ENCODE results near the gene ITIH2. TPM values are rescaled to one million over a fixed set of nuclear protein-coding genes. Genes with fewer than 3 reads are reported as not detected.
A peak's percentile ranks its signal among the peaks of the same experiment; 100 is the strongest.
"Not testable (repeated sequence)": the region's sequence is repeated elsewhere in the genome, so short reads cannot be mapped to it uniquely, and the experiment has no call there.

Gene ITIH2
- total RNA-seq, 1 experiment from 2014 or later = not detected

GRCh38 chr10:7697426-7697825, 5.7 kb upstream of the ITIH2 start:
- DNase-seq (ENCODE audit: low spot score) = no peak

GRCh38 chr10:7700577-7701125, 2.5 kb upstream of the ITIH2 start:
- peak; percentile 26 for DNase-seq (ENCODE audit: low spot score)

DNA sequence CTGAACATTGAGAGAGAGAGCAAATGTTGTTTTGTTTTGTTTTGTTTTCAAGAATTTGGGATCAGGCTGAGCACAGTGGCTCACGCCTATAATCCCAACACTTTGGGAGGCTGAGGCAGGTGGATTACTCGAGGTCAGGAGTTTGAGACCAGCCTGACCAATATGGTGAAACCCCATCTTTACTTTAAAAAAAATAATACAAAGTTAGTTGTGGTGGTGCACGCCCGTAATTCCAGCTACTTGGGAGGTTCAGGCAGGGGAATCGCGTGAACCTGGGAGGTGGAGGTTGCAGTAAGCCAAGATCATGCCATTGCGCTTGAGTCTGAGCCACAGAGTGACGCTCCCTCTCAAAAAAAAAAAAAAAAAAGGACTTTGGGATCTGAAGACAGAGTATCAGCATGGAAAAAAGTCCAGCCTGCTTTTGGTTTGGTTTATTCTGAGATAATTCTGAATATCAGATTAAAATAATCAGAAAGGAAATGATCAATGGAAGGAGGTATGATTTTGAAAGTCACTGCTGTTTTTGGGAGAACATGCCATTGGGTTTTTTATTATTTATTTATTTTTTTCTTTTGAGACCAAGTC, 1.9 kb upstream of the ITIH2 start:
- no peak for DNase-seq (ENCODE audit: low spot score)

DNA sequence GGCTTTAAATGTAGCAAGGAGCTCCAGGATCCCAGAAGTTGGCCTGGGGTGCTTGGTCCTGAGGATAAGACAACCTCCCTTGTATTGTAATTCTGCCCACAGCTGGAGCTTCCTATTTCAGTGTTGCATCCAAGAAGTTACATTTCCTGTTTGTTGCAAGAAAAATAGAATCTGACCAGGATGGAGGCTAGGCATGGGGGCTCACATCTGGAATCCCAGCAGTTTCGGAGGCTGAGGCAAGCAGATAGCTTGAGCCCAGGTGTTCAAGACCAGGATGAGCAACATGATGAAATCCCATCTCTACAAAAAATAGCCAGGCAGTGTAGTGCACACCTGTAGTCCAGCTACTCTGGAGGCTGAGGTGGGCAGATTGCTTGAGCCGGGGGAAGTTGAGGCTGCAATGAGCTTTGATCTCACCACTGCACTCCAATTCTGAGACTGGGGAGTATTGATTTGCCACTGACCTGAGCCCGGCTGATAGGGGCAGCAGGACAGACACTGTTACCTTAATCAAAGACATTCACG, 766 bp upstream of the ITIH2 start:
- no peak for DNase-seq (ENCODE audit: low spot score)

- DNase-seq (ENCODE audit: low spot score) = no peak
Observed at GRCh38 chr10:7704071-7705016, 1.2 kb downstream of the ITIH2 start.

DNA sequence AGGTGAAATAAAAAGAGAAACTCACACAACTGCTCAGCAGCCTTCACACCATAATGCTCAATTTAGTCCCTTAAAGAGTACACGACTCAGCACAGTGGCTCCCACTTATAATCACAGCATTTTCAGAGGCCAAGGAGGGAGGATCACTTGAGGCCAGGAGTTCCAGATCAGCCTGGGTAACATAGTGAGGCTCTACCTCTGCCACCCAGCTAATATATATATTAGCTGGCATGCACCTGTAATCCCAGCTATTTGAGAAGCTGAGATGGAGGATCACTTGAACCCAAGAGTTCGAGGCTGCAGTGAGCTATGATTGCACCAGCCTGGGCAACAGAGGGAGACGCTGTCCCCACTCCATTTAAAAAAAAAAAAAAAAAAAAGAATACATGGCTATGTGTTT, 2.2 kb downstream of the ITIH2 start:
- no peak for DNase-seq (ENCODE audit: low spot score)

GRCh38 chr10:7706534-7707073, 3.5 kb downstream of the ITIH2 start:
- no peak for DNase-seq (ENCODE audit: low spot score)

DNA sequence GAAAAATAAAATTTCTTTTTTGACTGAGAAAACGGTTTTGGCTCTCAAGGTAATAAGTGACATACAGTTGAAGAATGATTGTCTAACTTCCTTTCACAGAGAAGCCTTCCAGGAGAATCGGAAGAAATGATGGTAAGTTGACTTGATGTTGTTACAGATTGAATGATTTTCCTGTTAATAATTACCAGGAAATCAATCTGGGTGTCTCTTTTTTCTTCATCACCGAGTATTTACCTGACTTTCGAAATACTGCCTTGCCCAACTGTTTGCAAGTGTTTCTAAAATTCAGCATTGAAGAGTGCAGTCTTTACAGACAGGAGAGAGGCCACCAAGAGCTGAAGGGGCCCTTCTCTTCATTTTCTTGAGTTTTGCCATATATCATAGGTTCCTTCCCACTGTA, 4.0 kb downstream of the ITIH2 start:
- no peak for DNase-seq (ENCODE audit: low spot score)

- no peak for DNase-seq (ENCODE audit: low spot score)
Observed at GRCh38 chr10:7707858-7708622, 4.9 kb downstream of the ITIH2 start.

DNA sequence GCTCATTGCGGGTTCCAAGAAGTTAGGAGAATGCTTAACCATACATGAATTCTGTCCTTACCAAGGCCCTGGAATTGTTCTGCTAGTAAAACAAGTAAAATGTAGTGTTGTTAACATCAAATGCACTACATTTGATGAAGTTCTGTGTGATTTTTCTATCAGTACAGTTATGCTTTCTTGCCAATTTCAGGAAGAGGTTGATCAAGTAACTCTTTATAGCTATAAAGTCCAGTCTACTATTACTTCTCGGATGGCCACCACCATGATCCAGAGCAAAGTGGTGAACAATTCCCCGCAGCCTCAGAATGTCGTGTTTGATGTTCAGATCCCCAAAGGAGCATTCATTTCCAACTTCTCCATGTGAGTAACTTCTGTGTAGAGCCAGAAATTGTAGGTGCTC, 5.7 kb downstream of the ITIH2 start:
- no peak for DNase-seq (ENCODE audit: low spot score)

GRCh38 chr10:7710446-7710845, 7.3 kb downstream of the ITIH2 start:
- DNase-seq (ENCODE audit: low spot score) = no peak

DNA sequence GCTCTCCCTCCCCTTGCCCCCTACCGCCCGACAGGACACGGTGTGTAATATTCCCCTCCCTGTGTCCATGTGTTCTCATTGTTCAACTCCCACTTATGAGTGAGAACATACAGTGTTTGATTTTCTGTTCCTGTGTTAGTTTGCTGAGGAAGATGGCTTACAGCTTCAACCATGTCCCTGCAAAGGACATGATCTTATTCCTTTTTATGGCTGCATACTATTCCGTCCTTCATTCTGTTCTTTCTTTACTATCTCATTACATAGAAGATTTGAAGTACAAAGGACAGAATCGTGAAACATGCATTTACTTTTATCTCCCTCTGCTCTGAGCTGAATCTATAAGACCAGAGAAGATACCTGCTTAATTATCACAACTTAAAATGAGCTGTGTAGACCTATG, 8.0 kb downstream of the ITIH2 start:
- not testable (repeated sequence) for DNase-seq (ENCODE audit: low spot score)

DNA sequence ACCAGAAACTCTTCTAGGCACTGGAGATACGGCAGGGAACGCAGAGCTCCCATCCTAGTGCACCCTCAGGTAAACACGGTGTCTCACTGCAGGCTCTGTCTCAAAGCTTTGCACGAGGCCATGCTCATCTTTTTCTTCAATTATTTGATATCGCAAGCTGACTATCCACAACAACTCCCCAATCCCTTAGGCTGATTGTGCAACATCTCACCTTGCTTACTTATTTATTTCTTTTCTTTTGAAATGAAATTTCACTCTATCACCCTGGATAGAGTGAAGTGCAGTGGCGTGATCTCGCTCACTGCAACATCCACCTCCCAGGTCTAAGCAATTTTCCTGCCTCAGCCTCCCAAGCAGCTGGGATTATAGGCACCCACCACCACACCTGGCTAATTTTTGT, 12.4 kb downstream of the ITIH2 start:
- no peak for DNase-seq (ENCODE audit: low spot score)

GRCh38 chr10:7717767-7718166, 14.7 kb downstream of the ITIH2 start:
- DNase-seq (ENCODE audit: low spot score) = no peak

- DNase-seq (ENCODE audit: low spot score) = no peak
Observed at GRCh38 chr10:7718685-7719084, 15.6 kb downstream of the ITIH2 start.

- DNase-seq (ENCODE audit: low spot score) = no peak
Observed at GRCh38 chr10:7720478-7720877, 17.4 kb downstream of the ITIH2 start.

GRCh38 chr10:7722927-7723529, 19.9 kb downstream of the ITIH2 start:
- DNase-seq (ENCODE audit: low spot score) = no peak

DNA sequence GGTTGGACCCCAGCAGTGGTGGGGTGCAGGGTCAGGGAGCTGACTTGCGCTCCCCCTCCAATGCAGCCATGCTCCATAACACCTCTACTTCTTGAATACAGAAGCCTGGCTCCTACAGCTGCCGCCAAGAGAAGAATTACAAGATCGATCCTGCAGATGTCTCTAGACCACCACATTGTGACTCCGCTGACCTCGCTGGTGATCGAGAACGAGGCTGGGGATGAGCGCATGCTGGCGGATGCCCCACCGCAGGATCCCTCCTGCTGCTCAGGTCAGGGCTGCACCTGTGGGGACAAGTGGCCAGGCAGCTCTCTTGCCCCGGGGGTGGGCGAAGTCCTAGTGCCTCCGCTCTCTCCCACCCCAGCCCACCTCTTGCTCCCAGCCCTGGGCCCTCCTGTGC, 31.7 kb downstream of the ITIH2 start:
- DNase-seq (ENCODE audit: low spot score) = no peak

DNA sequence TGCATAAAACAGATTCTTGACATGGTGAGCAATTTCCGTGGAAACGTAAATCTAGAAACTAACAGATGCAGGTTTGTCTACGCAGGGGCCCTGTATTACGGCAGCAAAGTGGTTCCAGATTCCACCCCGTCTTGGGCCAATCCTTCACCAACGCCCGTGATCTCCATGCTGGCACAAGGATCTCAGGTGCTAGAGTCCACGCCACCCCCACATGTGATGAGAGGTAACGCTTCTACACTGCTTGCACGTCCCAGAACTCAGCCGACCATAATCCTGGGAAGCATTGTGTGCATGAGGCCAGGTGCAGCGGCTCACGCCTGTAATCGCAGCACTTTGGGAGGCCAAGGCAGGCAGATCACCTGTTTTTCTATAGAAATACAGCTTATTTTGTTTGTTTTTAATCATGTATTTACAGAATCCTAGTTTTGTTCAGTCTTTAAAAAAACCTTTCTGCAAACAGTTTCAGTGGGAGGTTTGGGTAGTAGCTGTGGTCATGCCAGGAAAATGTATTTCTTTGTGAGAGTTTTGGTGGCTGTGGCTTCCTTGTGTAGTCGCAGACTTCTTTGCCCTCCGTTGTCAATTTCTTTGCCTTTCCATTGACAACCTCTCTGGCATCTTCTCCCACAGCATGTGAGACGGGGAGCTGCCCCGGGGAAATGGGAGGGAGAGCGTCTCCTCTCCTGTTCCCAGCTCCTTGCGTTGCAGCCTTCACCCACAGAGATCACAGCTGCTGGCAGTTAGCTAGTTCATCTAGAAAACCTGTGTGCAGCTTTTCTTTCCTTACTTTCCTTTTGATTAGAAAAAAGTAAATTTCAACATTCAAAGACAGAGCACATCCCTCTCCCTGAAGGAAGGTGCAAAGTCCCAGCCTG, 35.7 kb downstream of the ITIH2 start:
- no peak for DNase-seq (ENCODE audit: low spot score)

DNA sequence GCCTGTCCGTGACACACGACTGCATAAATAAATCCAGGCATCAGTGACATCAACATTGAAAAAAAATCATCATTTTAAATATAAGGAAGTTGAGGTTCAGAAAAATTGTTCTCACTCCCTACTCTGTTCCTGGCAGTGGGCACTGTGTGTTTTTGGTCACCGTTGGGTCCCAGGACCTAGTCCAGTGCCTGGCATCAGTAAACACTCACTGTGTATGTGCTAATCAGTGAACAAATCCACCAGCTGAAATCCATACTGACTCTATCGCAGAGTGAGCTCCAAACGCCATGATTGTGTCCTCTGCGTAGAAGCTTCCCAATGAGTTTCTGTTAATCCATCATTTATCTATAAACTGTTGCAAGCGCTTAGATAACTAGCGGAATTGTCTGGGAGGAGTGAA, 41.2 kb downstream of the ITIH2 start:
- no peak for DNase-seq (ENCODE audit: low spot score)
